HL-60 (cell line): Measurements from ENCODE around the gene HRH3.

Experiments
- POLR2AphosphoS5 ChIP-seq: IDR thresholded peaks from 2 replicates; pipeline ENCODE4 v1.6.1; 2012; ENCODE audit warnings: low read depth
- TF ChIP-seq, protein P1 (sequence below): IDR thresholded peaks from one replicate; pipeline ENCODE4 v1.5.1; 2011; ENCODE audit warnings: low read length, control low read depth, inconsistent platforms; ENCODE audit not compliant: insufficient read depth

DNA sequence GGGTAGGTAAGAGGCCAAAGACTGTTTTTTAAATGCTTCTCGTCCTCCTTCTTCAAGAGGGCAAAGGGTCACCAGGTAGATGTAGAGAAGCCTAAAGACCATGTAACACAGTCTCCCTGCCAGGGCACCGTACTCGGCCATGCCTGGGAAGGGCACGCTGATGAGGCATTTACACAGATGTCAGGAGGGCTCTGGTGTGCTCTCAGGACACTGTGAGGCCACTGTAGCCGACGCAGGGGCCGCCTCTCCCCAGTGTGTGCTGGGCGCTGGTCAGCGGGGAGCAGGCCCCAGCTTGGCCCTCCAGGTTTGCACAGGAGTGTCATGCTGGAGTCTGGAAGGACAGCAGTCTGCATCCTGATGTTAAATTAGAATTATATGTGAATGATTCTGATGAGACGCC lies 44.4 kb downstream of the HRH3 start:
- TF ChIP-seq, protein P1, sequence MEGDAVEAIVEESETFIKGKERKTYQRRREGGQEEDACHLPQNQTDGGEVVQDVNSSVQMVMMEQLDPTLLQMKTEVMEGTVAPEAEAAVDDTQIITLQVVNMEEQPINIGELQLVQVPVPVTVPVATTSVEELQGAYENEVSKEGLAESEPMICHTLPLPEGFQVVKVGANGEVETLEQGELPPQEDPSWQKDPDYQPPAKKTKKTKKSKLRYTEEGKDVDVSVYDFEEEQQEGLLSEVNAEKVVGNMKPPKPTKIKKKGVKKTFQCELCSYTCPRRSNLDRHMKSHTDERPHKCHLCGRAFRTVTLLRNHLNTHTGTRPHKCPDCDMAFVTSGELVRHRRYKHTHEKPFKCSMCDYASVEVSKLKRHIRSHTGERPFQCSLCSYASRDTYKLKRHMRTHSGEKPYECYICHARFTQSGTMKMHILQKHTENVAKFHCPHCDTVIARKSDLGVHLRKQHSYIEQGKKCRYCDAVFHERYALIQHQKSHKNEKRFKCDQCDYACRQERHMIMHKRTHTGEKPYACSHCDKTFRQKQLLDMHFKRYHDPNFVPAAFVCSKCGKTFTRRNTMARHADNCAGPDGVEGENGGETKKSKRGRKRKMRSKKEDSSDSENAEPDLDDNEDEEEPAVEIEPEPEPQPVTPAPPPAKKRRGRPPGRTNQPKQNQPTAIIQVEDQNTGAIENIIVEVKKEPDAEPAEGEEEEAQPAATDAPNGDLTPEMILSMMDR: no peak
- no peak for TF ChIP-seq POLR2AphosphoS5
